Peyer's patch (tissue), 4 donors: ENCODE data around the gene MT1F. TPM values are rescaled to one million over a fixed set of nuclear protein-coding genes. Genes with fewer than 3 reads are reported as not detected.

Experiments
- DNase-seq, 3 donors: peaks; one replicate each; pipeline ENCODE4 v3.0.0-alpha.2; 2017 to 2019
- H3K27ac ChIP-seq, 4 donors: fragments of 200-600 bp; sonication (generic); one replicate each; pipeline ENCODE4 v1.5.1; 2016 to 2019
- H3K27me3 ChIP-seq, 2 donors: fragments of 200-600 bp; sonication (generic); one replicate each; pipeline ENCODE4 v1.5.1; 2019
- H3K36me3 ChIP-seq, 3 donors: fragments of 200-600 bp; sonication (generic); one replicate each; pipeline ENCODE4 v1.5.1; 2016 to 2019
- H3K4me1 ChIP-seq, 4 donors: fragments of 200-600 bp; sonication (generic); one replicate each; pipeline ENCODE4 v1.5.1; 2016 to 2019
- H3K4me3 ChIP-seq, 4 donors: fragments of 200-600 bp; sonication (generic); 1 replicate in 3 of 4; 2 replicates in 1 of 4; pipeline ENCODE4 v1.5.1; 2016 to 2019; ENCODE audit warnings: mild to moderate bottlenecking in 1 of 4
- H3K9me3 ChIP-seq, 4 donors: fragments of 200-600 bp; sonication (generic); one replicate each; pipeline ENCODE4 v1.5.1; 2016 to 2019; ENCODE audit warnings: mild to moderate bottlenecking in 1 of 4
- CTCF ChIP-seq, 6 experiments: fragments of 450-650 bp in 4 of 6; fragments of 200-600 bp in 2 of 6; sonication (generic) in 1 of 6; IDR thresholded peaks; one replicate each; pipeline ENCODE4 v1.5.1; 2017 to 2019; ENCODE audit warnings: antibody characterized with exemption in 6 of 6, mild to moderate bottlenecking in 3 of 6, moderate library complexity in 1 of 6
- POLR2A ChIP-seq, 2 donors: fragments of 450-650 bp; IDR thresholded peaks; one replicate each; pipeline ENCODE4 v1.5.1; 2017; ENCODE audit warnings: antibody characterized with exemption in 2 of 2, mild to moderate bottlenecking in 2 of 2, moderate library complexity in 2 of 2
- total RNA-seq, 4 donors: library from RNA; depleted of rRNA; stranded (reverse); fragments of >200 nt; gene quantifications; one replicate each; pipeline ENCODE4 v1.1.0, GENCODE V29; 2016

MT1F gene
- total RNA-seq, 4 donors from 2014 or later = 8.0 to 310 (median 44.1) TPM

GRCh38 chr16:56643833-56644232, 13.9 kb upstream of the MT1F start:
- H3K27me3 ChIP-seq = no peaks in the 10 kb centered on the region
- no peaks in the 10 kb centered on the region for H3K36me3 ChIP-seq
- H3K4me1 ChIP-seq = peaks cover 0 to 23% (median 7%) of the 10 kb centered on the region in 4 donors
- TF ChIP-seq CTCF (IDR thresholded peaks at IDR 0.05) = no peak
- no peak for TF ChIP-seq POLR2A (IDR thresholded peaks at IDR 0.05)
- no peak for DNase-seq
- H3K9me3 ChIP-seq = no peaks in the 10 kb centered on the region
- H3K27ac ChIP-seq = peak overlapping the region in 1 of 4 donors; percentile 36
- H3K4me3 ChIP-seq = peak overlapping the region in 2 of 4 donors; percentile 38 to 41

GRCh38 chr16:56645311-56645710, 12.4 kb upstream of the MT1F start:
- Histone ChIP-seq H3K4me1 (peaks cover 0 to 17% (median 7%) of the 10 kb centered on the region in 4 donors), H3K36me3 (no peaks in the 10 kb centered on the region), H3K4me3 (no peak overlapping the region), H3K9me3 (no peaks in the 10 kb centered on the region), H3K27ac (no peak overlapping the region), H3K27me3 (no peaks in the 10 kb centered on the region)
- DNase-seq = no peak
- no peak for TF ChIP-seq POLR2A (IDR thresholded peaks at IDR 0.05)
- no peak for TF ChIP-seq CTCF (IDR thresholded peaks at IDR 0.05)

GRCh38 chr16:56645838-56646237, 11.9 kb upstream of the MT1F start:
- Histone ChIP-seq H3K9me3 (no peaks in the 10 kb centered on the region), H3K4me3 (no peak overlapping the region), H3K27me3 (no peaks in the 10 kb centered on the region), H3K4me1 (peaks cover 0 to 17% (median 7%) of the 10 kb centered on the region in 4 donors), H3K27ac (no peak overlapping the region), H3K36me3 (no peaks in the 10 kb centered on the region)
- no peak for DNase-seq
- TF ChIP-seq POLR2A (IDR thresholded peaks at IDR 0.05) (no peak), CTCF (IDR thresholded peaks at IDR 0.05) (no peak)

GRCh38 chr16:56647641-56648431, 9.9 kb upstream of the MT1F start:
- peak overlapping the region in 2 of 4 donors; percentile 31 to 59 for H3K27ac ChIP-seq
- no peaks in the 10 kb centered on the region for H3K9me3 ChIP-seq
- TF ChIP-seq CTCF (IDR thresholded peaks at IDR 0.05) = peak in 3 of 6 experiments; percentile 5 to 21 (median 20)
- no peak for TF ChIP-seq POLR2A (IDR thresholded peaks at IDR 0.05)
- H3K36me3 ChIP-seq = no peaks in the 10 kb centered on the region
- H3K4me1 ChIP-seq = peaks cover 0 to 15% (median 6%) of the 10 kb centered on the region in 4 donors
- H3K27me3 ChIP-seq = no peaks in the 10 kb centered on the region
- H3K4me3 ChIP-seq = no peak overlapping the region
- peak in 2 of 3 donors; percentile 65 to 86 for DNase-seq

- TF ChIP-seq POLR2A (IDR thresholded peaks at IDR 0.05) (no peak), CTCF (IDR thresholded peaks at IDR 0.05) (no peak)
- no peak overlapping the region for H3K27ac ChIP-seq
- H3K4me1 ChIP-seq = peaks cover 0 to 2% (median 0%) of the 10 kb centered on the region in 4 donors
- no peak overlapping the region for H3K4me3 ChIP-seq
- no peaks in the 10 kb centered on the region for H3K9me3 ChIP-seq
- DNase-seq = no peak
- no peaks in the 10 kb centered on the region for H3K36me3 ChIP-seq
- H3K27me3 ChIP-seq = no peaks in the 10 kb centered on the region
Observed at GRCh38 chr16:56649271-56649670, 8.5 kb upstream of the MT1F start.
